Peyer's patch (tissue), 4 donors: ENCODE measurements around the gene ETV6.

ENCODE experiments used
- CTCF ChIP-seq, 6 experiments: fragments of 450-650 bp in 4 of 6; fragments of 200-600 bp in 2 of 6; sonication (generic) in 1 of 6; IDR thresholded peaks; one replicate each; pipeline ENCODE4 v1.5.1; 2017 to 2019; ENCODE audit warnings: antibody characterized with exemption in 6 of 6, mild to moderate bottlenecking in 3 of 6, moderate library complexity in 1 of 6
- POLR2A ChIP-seq, 2 donors: fragments of 450-650 bp; IDR thresholded peaks; one replicate each; pipeline ENCODE4 v1.5.1; 2017; ENCODE audit warnings: antibody characterized with exemption in 2 of 2, mild to moderate bottlenecking in 2 of 2, moderate library complexity in 2 of 2

- TF ChIP-seq CTCF (IDR thresholded peaks at IDR 0.05), result no peak
- TF ChIP-seq POLR2A (IDR thresholded peaks at IDR 0.05), result no peak
These were observed 14.1 kb upstream of the ETV6 start for GRCh38 chr12:11635341-11635740.
